ENCODE data around the gene PAMR1. TPM values are rescaled to one million over a fixed set of nuclear protein-coding genes. Genes with fewer than 3 reads are reported as not detected.

PAMR1 gene
- polyA plus RNA-seq, 2 of the 4 experiments (the other 2 are of a cell fraction): not detected

DNA sequence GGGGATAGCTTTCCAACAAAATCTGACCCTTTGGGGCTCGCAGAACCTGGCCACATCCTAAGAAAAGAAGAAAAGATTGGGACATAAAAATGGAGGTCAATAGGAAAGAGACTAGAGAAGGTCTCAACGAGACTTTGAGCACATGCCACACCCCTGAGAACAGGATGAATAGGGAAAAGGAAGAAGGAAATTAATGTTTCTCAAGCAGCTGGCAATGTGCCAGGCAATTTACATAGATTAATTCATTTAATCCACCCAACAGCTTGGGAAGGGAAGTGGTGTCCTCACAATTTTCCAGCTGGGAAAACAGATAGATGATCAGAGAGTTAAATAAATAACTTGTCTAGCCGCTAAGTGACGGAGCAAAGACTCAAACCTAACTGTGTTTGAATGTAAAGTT, 50.7 kb downstream of the PAMR1 start:
- no peak overlapping the region for H3K4me2 ChIP-seq
- ATAC-seq (no peak), FAIRE-seq (no peak), DNase-seq (ENCODE audit: low read depth in 1 of 2, low spot score in 1 of 2) (no peak)
- POLR2A ChIA-PET: no interaction called here
- TF ChIP-seq, protein P1, sequence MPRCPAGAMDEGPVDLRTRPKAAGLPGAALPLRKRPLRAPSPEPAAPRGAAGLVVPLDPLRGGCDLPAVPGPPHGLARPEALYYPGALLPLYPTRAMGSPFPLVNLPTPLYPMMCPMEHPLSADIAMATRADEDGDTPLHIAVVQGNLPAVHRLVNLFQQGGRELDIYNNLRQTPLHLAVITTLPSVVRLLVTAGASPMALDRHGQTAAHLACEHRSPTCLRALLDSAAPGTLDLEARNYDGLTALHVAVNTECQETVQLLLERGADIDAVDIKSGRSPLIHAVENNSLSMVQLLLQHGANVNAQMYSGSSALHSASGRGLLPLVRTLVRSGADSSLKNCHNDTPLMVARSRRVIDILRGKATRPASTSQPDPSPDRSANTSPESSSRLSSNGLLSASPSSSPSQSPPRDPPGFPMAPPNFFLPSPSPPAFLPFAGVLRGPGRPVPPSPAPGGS (IDR thresholded peaks at IDR 0.05): no peak
- TF ChIP-seq EHF (CRISPR knock-in tag; IDR thresholded peaks at IDR 0.05) (no peak), TP53 (CRISPR knock-in tag; IDR thresholded peaks at IDR 0.05) (no peak), BHLHE40 (IDR thresholded peaks at IDR 0.05; ENCODE audit: low read depth, low read length) (no peak), JUNB (IDR thresholded peaks at IDR 0.05) (no peak), EP300 (IDR thresholded peaks at IDR 0.05) (no peak), POLR2A (IDR thresholded peaks at IDR 0.05; ENCODE audit: low read length) (no peak), RNF2 (IDR thresholded peaks at IDR 0.05; ENCODE audit: borderline replicate concordance, low read depth) (no peak), MAZ (IDR thresholded peaks at IDR 0.05; ENCODE audit: borderline replicate concordance, low read depth, low read length) (no peak), ZNF302 (CRISPR knock-in tag; IDR thresholded peaks at IDR 0.05) (no peak)
- TF ChIP-seq, protein P2, sequence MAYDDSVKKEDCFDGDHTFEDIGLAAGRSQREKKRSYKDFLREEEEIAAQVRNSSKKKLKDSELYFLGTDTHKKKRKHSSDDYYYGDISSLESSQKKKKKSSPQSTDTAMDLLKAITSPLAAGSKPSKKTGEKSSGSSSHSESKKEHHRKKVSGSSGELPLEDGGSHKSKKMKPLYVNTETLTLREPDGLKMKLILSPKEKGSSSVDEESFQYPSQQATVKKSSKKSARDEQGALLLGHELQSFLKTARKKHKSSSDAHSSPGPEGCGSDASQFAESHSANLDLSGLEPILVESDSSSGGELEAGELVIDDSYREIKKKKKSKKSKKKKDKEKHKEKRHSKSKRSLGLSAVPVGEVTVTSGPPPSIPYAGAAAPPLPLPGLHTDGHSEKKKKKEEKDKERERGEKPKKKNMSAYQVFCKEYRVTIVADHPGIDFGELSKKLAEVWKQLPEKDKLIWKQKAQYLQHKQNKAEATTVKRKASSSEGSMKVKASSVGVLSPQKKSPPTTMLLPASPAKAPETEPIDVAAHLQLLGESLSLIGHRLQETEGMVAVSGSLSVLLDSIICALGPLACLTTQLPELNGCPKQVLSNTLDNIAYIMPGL (CRISPR knock-in tag; IDR thresholded peaks at IDR 0.05; ENCODE audit: borderline replicate concordance): no peak
- TF ChIP-seq, protein P3, sequence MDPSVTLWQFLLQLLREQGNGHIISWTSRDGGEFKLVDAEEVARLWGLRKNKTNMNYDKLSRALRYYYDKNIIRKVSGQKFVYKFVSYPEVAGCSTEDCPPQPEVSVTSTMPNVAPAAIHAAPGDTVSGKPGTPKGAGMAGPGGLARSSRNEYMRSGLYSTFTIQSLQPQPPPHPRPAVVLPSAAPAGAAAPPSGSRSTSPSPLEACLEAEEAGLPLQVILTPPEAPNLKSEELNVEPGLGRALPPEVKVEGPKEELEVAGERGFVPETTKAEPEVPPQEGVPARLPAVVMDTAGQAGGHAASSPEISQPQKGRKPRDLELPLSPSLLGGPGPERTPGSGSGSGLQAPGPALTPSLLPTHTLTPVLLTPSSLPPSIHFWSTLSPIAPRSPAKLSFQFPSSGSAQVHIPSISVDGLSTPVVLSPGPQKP (IDR thresholded peaks at IDR 0.05; ENCODE audit: low read depth, low read length): no peak
- no peak overlapping the region for H3K27ac ChIP-seq
- H3K9me3 ChIP-seq: no peaks in the 10 kb centered on the region
- 61% methylated on average over 4 of the region's 4 CpGs for WGBS (ENCODE audit: missing lambda C conversion rate)
- H3K4me3 ChIP-seq: no peak overlapping the region
- CTCF ChIA-PET: interaction anchor here (1.0 to 1.9 kb wide), 3 partner anchors 9 to 791 kb away, joined by 3 to 7 read pairs (median 5); no protein-coding TSS in a partner anchor
- H3K4me1 ChIP-seq: no peaks in the 10 kb centered on the region

DNA sequence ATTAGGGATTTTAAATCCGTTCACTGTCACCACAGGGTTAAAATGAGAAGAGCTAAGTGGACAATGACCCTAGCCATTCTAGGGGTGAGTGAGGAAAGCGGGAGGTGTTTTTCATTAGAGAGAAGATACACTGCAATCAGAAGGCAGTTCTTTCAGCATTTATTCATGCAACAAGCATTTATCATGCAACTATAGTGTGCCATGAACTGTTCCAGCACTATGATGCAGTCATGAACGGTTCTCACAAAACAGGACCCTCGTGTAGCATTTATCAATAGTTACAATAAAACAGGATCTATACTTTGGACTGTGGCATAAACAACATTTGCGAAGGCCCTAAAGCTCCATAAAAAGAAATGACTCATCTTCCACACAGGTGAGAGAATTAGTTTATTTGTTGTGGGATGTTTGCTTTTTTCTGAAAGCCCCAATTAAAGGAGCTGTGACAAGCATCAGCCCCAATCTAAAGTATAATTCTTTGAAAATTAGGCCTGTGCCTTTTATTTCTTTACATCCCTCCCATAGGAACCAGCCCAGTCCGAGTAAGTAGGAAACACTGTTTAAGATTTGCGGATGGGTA, 51.5 kb downstream of the PAMR1 start:
- H3K9me3 ChIP-seq: no peaks in the 10 kb centered on the region
- no peaks in the 10 kb centered on the region for H3K4me1 ChIP-seq
- no peak for FAIRE-seq
- no peak for ATAC-seq
- WGBS (ENCODE audit: missing lambda C conversion rate): 49% methylated on average over 7 of the region's 7 CpGs
- no peak overlapping the region for H3K4me3 ChIP-seq
- TF ChIP-seq, protein P4, sequence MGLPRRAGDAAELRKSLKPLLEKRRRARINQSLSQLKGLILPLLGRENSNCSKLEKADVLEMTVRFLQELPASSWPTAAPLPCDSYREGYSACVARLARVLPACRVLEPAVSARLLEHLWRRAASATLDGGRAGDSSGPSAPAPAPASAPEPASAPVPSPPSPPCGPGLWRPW (IDR thresholded peaks at IDR 0.05): no peak
- TF ChIP-seq KDM5A (IDR thresholded peaks at IDR 0.05): no peak
- no peak for TF ChIP-seq HDAC2 (IDR thresholded peaks at IDR 0.05)
- no peak for TF ChIP-seq HOXB13 (CRISPR knock-in tag; IDR thresholded peaks at IDR 0.05; ENCODE audit: low read depth)
- TF ChIP-seq CHD4 (IDR thresholded peaks at IDR 0.05; ENCODE audit: borderline replicate concordance): no peak
- CTCF ChIA-PET: interaction anchor here (1.0 to 1.9 kb wide), 4 partner anchors 9 to 792 kb away, joined by 3 to 7 read pairs (median 4); no protein-coding TSS in a partner anchor
- POLR2A ChIA-PET: no interaction called here
- no peak overlapping the region for H3K4me2 ChIP-seq
- H3K27ac ChIP-seq: no peak overlapping the region
- no peak for DNase-seq (ENCODE audit: low read depth in 1 of 2, low spot score in 1 of 2)

DNA sequence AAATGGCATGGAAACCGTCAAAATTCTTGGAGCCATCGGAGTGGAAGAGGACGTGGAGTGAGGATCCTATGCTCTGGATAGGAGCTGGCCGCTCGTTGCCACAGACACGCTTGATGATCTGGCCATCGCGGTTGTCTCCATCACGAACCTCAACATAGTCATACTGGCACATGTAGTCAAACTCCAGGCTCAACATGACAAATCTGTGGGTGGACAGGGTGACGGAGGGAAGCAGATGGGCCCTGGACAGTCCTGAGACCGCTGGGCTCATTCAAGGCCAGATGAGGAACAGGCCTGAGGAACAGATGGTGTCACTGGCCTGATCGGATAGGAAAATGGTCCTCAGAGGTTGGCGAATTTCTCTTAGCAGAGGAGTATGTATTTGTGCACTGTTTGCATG, 54.8 kb downstream of the PAMR1 start:
- no peak for DNase-seq (ENCODE audit: low read depth in 1 of 2, low spot score in 1 of 2)
- no peak overlapping the region for H3K4me3 ChIP-seq
- ChIA-PET POLR2A (no interaction called here), CTCF (no interaction called here)
- no peaks in the 10 kb centered on the region for H3K4me1 ChIP-seq
- H3K27ac ChIP-seq: no peak overlapping the region
- FAIRE-seq: no peak
- H3K4me2 ChIP-seq: no peak overlapping the region
- WGBS (ENCODE audit: missing lambda C conversion rate): 52% methylated on average over 13 of the region's 13 CpGs
- no peaks in the 10 kb centered on the region for H3K9me3 ChIP-seq
- no peak for ATAC-seq
- no peak for TF ChIP-seq NPAS2 (CRISPR knock-in tag; IDR thresholded peaks at IDR 0.05; ENCODE audit: borderline replicate concordance)
- TF ChIP-seq FOXS1 (CRISPR knock-in tag; IDR thresholded peaks at IDR 0.05): no peak
- TF ChIP-seq, protein P2 (CRISPR knock-in tag; IDR thresholded peaks at IDR 0.05; ENCODE audit: borderline replicate concordance): no peak
- TF ChIP-seq ZSCAN20 (CRISPR knock-in tag; IDR thresholded peaks at IDR 0.05): no peak
- TF ChIP-seq, protein P4 (IDR thresholded peaks at IDR 0.05): no peak
- no peak for TF ChIP-seq NR3C1 (IDR thresholded peaks at IDR 0.05)
- TF ChIP-seq, protein P5, sequence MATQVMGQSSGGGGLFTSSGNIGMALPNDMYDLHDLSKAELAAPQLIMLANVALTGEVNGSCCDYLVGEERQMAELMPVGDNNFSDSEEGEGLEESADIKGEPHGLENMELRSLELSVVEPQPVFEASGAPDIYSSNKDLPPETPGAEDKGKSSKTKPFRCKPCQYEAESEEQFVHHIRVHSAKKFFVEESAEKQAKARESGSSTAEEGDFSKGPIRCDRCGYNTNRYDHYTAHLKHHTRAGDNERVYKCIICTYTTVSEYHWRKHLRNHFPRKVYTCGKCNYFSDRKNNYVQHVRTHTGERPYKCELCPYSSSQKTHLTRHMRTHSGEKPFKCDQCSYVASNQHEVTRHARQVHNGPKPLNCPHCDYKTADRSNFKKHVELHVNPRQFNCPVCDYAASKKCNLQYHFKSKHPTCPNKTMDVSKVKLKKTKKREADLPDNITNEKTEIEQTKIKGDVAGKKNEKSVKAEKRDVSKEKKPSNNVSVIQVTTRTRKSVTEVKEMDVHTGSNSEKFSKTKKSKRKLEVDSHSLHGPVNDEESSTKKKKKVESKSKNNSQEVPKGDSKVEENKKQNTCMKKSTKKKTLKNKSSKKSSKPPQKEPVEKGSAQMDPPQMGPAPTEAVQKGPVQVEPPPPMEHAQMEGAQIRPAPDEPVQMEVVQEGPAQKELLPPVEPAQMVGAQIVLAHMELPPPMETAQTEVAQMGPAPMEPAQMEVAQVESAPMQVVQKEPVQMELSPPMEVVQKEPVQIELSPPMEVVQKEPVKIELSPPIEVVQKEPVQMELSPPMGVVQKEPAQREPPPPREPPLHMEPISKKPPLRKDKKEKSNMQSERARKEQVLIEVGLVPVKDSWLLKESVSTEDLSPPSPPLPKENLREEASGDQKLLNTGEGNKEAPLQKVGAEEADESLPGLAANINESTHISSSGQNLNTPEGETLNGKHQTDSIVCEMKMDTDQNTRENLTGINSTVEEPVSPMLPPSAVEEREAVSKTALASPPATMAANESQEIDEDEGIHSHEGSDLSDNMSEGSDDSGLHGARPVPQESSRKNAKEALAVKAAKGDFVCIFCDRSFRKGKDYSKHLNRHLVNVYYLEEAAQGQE (IDR thresholded peaks at IDR 0.05): no peak
- TF ChIP-seq, protein P6, sequence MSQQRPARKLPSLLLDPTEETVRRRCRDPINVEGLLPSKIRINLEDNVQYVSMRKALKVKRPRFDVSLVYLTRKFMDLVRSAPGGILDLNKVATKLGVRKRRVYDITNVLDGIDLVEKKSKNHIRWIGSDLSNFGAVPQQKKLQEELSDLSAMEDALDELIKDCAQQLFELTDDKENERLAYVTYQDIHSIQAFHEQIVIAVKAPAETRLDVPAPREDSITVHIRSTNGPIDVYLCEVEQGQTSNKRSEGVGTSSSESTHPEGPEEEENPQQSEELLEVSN (IDR thresholded peaks at IDR 0.05; ENCODE audit: borderline replicate concordance, low read depth): no peak

Data from A549 (cell line).